Measurements from ENCODE around the gene STUB1.

DNA sequence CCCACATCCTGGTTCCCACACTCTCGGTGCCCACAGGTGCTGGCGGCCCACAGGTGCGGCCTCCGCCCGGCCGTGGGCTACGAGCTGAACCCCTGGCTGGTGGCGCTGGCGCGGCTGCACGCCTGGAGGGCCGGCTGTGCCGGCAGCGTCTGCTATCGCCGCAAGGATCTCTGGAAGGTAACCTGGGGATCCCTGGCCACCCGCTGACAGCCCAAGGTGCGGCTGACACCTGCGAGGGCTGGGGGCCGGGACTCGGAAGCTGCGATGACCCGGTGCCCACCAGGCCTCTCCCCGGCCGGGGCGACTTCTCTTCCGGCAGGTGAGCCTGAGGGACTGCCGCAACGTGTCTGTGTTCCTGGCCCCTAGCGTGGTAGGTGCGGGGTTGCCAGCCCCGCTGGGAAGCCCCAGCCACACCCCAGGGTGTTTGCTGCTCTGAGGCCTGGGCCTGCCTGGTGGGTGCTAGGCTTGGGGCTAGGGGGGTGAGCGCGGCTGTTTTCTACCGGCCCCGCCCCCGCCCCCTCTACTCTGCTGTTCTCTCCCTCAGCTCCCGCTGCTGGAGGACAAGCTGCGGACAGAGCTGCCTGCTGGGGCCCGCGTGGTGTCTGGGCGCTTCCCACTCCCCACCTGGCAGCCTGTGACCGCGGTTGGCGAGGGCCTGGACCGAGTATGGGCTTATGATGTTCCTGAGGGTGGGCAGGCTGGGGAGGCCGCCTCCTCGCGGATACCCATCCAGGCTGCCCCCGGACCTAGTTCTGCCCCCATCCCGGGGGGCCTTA, 41.7 kb downstream of the STUB1 start:
- TF ChIP-seq, protein P1, sequence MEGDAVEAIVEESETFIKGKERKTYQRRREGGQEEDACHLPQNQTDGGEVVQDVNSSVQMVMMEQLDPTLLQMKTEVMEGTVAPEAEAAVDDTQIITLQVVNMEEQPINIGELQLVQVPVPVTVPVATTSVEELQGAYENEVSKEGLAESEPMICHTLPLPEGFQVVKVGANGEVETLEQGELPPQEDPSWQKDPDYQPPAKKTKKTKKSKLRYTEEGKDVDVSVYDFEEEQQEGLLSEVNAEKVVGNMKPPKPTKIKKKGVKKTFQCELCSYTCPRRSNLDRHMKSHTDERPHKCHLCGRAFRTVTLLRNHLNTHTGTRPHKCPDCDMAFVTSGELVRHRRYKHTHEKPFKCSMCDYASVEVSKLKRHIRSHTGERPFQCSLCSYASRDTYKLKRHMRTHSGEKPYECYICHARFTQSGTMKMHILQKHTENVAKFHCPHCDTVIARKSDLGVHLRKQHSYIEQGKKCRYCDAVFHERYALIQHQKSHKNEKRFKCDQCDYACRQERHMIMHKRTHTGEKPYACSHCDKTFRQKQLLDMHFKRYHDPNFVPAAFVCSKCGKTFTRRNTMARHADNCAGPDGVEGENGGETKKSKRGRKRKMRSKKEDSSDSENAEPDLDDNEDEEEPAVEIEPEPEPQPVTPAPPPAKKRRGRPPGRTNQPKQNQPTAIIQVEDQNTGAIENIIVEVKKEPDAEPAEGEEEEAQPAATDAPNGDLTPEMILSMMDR (IDR thresholded peaks at IDR 0.05): no peak
- no peak for TF ChIP-seq POLR2A (IDR thresholded peaks at IDR 0.05)

All from stomach (tissue), 4 donors.